Cerebellar nuclear complex (tissue), 1 donor: Measurements from ENCODE around the gene HABP2.

ENCODE experiments used
- DNase-seq, 2 experiments: peaks; one replicate each; lab custom pipeline; 2025; lab: John Stamatoyannopoulos, UW

The HABP2 gene

DNA sequence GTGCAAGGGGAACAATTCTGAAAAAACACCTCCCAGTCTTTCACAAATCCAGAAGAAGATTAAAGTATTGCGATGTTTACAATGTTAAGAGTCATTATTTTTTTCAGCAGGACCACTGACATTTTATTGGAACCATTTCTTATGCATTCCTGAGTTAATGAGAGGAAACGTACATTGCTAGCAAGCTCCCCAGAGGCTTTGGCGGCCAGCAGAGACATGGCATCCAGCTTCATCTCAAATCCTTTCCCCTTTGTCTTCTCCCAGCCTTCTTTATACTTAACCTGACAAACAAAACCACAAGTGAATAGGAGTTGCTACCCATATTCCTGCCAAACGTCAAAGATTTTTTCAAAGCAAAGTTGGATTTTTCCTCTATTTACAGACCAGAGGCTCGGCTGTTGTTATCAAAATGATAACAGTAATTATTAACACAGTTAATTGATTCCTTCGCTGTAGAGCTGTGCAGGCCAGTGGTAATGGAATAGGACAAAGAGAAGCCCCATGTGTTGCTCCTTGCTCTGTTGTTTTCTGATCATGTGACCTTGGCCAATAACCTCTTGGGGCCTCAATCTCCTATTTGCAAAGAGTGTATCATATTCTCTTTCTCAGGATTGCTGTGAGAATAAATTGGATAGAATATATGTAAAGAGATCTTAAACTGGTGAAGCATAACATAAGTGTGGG is 79.0 kb downstream of the HABP2 start:
- no peak for DNase-seq
